IgD-negative memory B cell (primary cell): ENCODE data around the gene TCF12. TPM values are rescaled to one million over a fixed set of nuclear protein-coding genes. Genes with fewer than 3 reads are reported as not detected.

Source experiments
- H3K27ac Mint-ChIP-seq, 3 donors: one replicate each; pipeline ENCODE4 v1.8.0; 2020 to 2022; ENCODE audit warnings: mild to moderate bottlenecking in 3 of 3, mixed read lengths in 3 of 3, moderate library complexity in 1 of 3
- H3K27me3 Mint-ChIP-seq: one replicate; pipeline ENCODE4 v1.8.0; 2021; ENCODE audit warnings: mixed read lengths
- H3K36me3 Mint-ChIP-seq: one replicate; pipeline ENCODE4 v1.8.0; 2020; ENCODE audit warnings: mild to moderate bottlenecking, mixed read lengths
- H3K4me1 Mint-ChIP-seq, 3 donors: one replicate each; pipeline ENCODE4 v1.8.0; 2020 to 2022; ENCODE audit warnings: mixed read lengths in 3 of 3, mild to moderate bottlenecking in 1 of 3
- H3K4me3 Mint-ChIP-seq, 4 donors: one replicate each; pipeline ENCODE4 v1.8.0; 2020 to 2022; ENCODE audit warnings: mild to moderate bottlenecking in 4 of 4, mixed read lengths in 4 of 4, moderate library complexity in 3 of 4
- H3K9me3 Mint-ChIP-seq, 3 donors: one replicate each; pipeline ENCODE4 v1.8.0; 2020 to 2021; ENCODE audit warnings: mixed read lengths in 3 of 3, mild to moderate bottlenecking in 1 of 3
- polyA plus RNA-seq: library from polyadenylated mRNA; unstranded; fragments of 300-500 nt; fragmentation: Illumina TruSeq; gene quantifications from one replicate; pipeline ENCODE4 v1.2.3, GENCODE V29; 2021

Gene TCF12
- polyA plus RNA-seq, 1 donor from 2014 or later, result 58.0 TPM

DNA sequence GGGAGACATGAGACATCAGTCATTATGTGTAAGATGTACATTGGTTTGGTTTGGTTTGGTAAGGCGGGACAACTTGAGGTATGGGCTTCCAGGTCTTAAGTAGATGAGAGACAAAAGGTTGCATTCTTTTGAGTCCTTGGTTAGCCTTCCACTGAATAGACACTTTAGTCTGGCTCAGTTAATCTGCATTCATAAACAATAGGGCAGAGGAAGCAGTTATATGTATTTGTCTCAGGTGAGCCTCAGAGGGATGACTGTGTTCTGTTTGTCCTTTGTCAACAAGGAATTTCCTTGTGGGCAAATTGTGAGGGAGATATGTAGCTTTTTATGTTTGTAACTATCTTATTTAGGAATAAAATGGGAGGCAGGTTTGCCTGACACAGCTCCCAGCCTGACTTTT lies 50.4 kb downstream of the TCF12 start:
- Mint-ChIP-seq H3K4me1 (peaks cover 11 to 49% (median 35%) of the 10 kb centered on the region in 3 donors), H3K27ac (no peak overlapping the region), H3K4me3 (no peak overlapping the region), H3K9me3 (no peaks in the 10 kb centered on the region), H3K36me3 (peaks cover 3% of the 10 kb centered on the region), H3K27me3 (no peaks in the 10 kb centered on the region)

DNA sequence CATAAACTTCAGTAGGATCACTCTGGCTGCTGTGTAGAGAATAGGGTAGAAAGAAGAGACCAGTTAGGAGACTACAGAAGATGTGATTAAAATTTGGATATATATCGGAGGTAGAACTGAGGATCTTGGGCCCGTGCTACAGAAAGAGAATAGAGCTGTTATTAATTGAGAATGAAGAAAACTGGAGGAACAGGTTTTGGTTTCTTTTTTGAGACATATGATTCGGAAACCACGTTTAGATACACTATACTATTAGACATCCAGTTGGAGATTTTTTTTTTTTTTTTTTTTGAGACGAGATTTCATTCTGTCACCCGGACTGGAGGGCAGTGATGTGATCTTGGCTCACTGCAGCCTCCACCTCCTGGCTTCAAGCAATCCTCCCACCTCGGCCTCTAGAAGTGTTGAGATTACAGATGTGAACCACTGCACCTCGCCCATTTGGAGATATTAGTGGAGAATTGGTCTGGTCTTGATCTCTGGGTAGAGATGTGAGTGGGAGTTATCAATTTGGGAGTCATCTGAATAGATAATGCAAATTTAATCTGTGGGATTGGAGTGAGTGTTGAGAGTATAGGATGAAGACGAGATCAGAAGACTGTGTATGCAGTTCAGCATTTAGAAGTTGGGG lies 50.9 kb downstream of the TCF12 start:
- Mint-ChIP-seq H3K9me3 (no peaks in the 10 kb centered on the region), H3K27ac (no peak overlapping the region), H3K27me3 (no peaks in the 10 kb centered on the region), H3K4me3 (no peak overlapping the region), H3K4me1 (peaks cover 11 to 45% (median 33%) of the 10 kb centered on the region in 3 donors), H3K36me3 (peaks cover 3% of the 10 kb centered on the region)

DNA sequence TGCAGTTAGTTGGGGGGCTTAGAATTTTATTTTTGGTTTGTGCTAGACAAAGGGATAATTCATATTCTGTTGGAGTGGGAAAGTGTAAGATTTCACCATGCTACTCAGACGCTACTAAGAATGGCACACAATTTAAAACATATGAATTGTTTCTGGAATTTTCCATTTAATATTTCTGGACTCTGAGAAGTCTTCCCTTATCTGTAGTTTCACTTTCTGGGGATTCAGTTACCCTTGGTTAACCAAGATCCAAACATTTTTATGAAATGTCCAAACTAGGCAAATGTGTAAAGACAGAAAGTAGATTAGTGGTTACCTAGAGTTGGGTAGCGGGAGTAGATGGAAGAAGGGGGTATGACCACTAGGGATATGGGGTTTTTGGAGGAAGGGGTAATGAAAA lies 53.1 kb downstream of the TCF12 start:
- no peaks in the 10 kb centered on the region for H3K9me3 Mint-ChIP-seq
- peak overlapping the region in 1 of 4 donors; percentile 49 for H3K4me3 Mint-ChIP-seq
- no peak overlapping the region for H3K27ac Mint-ChIP-seq
- H3K27me3 Mint-ChIP-seq, result no peaks in the 10 kb centered on the region
- peaks cover 3% of the 10 kb centered on the region for H3K36me3 Mint-ChIP-seq
- H3K4me1 Mint-ChIP-seq, result peaks cover 9 to 50% (median 31%) of the 10 kb centered on the region in 3 donors

DNA sequence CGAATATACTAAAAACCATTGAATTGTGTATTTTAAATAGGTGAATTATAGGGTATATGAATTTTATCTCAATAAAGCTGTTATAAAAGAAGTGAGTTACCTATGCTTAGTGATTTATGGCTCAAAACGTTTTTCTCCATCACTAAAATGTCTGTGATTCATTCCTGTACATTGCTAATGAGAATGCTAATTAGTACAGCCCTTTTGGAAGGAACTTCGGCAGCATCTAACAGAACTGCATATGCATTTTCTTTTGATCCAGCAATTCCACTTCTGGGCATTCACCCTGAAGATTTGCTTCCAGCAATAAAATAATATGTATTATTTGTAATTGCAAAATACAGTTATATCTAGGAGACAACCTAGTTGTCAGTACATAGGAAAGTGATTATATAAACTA lies 53.6 kb downstream of the TCF12 start:
- Mint-ChIP-seq H3K27me3 (no peaks in the 10 kb centered on the region), H3K4me1 (peaks cover 9 to 55% (median 31%) of the 10 kb centered on the region in 3 donors), H3K27ac (no peak overlapping the region), H3K36me3 (peaks cover 3% of the 10 kb centered on the region), H3K9me3 (no peaks in the 10 kb centered on the region), H3K4me3 (no peak overlapping the region)

DNA sequence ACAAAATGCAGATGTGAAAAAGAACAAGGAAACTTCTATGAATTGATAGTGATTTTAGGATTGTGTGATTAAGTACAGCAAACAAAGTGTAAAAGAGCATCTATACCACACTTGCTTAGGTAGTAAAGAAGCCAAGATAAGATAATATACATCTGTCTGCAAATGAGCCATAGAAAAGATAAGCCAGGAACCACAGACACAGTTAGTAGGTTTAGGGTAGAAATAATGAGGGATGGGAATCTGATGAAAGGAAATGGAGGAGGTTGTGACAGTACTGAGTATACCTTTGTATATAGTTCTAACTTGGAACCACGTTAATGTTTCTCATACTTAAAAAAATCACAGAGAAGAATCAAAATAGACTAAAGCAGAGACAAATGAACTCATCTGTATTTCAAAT lies 54.0 kb downstream of the TCF12 start:
- Mint-ChIP-seq H3K27me3 (no peaks in the 10 kb centered on the region), H3K36me3 (peaks cover 3% of the 10 kb centered on the region), H3K4me1 (peaks cover 11 to 52% (median 30%) of the 10 kb centered on the region in 3 donors), H3K27ac (no peak overlapping the region), H3K9me3 (no peaks in the 10 kb centered on the region), H3K4me3 (no peak overlapping the region)

DNA sequence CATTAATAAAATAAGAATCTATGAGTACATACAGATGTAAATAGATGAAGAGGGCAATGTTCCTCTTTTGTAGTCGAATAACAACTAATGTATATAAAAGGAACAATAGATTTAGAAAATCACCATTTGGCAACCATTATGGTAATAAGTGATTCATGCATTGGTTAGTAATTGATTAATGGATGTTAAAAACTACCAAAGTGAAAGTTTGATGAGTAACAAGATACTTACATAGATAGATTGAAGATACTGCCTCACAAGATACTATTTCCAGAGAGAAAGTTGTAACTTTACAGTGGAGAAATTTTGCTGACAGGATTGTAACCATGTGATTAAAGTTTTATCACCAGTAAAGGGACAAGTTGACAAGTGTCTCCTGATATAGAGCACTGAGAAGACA lies 55.0 kb downstream of the TCF12 start:
- H3K4me3 Mint-ChIP-seq, result no peak overlapping the region
- H3K4me1 Mint-ChIP-seq, result peaks cover 15 to 50% (median 23%) of the 10 kb centered on the region in 3 donors
- H3K27ac Mint-ChIP-seq, result peak overlapping the region in 1 of 3 donors; percentile 25
- no peaks in the 10 kb centered on the region for H3K27me3 Mint-ChIP-seq
- peaks cover 4% of the 10 kb centered on the region for H3K36me3 Mint-ChIP-seq
- no peaks in the 10 kb centered on the region for H3K9me3 Mint-ChIP-seq

DNA sequence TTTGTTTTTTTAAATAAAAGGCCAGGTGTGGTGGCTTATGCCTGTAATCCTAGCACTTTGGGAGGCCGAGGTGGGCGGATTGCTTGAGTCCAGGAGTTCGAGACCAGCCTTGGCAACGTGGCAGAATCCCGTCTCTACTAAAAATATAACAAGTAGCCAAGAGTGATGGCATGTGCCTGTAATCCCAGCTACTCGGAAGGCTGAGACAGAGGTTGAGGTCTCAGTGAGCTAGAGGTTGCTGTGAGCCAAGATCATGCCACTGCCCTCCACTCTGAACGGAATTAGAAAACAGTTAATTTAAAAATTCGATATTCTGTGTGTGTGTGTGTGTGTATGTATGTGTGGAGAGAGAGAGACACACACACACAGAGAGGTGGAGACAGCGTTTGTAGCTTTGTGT lies 58.8 kb downstream of the TCF12 start:
- no peaks in the 10 kb centered on the region for H3K27me3 Mint-ChIP-seq
- H3K27ac Mint-ChIP-seq, result no peak overlapping the region
- H3K4me1 Mint-ChIP-seq, result peaks cover 20 to 45% (median 21%) of the 10 kb centered on the region in 3 donors
- peaks cover 6% of the 10 kb centered on the region for H3K36me3 Mint-ChIP-seq
- H3K4me3 Mint-ChIP-seq, result no peak overlapping the region
- no peaks in the 10 kb centered on the region for H3K9me3 Mint-ChIP-seq

DNA sequence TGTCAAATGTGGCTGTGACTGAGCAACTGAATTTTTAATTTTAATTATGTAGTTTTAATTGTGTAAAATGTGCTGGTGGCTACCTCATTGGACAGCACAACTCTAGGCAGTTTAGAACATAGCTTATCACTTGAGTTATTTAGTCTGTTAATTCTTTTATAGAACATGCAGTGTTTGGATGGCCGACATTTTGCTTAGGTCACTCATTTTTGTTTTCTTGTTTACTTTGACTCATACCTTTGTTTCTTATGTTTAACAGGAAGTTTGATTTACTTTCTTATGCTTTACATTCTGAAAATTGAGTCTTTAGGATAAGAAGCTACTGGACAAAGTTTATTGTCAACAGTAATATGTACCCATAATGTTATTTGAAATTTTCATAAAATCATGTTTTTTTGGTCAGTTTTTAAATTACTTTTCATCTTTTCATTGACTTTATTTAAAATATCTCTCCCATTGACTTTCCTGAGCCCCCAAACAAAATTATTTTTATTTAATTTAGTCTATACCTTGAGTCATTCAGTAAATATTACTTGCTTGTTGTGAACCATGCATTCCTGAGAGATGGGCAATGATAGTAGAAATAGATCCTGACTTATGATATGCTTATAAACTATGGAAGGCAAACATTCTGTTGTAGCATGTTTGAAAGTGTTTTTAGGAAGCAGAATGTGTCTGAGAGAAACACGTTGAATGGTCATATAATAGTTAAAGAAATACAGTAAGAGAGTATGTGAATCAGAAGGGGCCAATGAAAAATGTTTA lies 60.6 kb downstream of the TCF12 start:
- Mint-ChIP-seq H3K36me3 (peaks cover 5% of the 10 kb centered on the region), H3K27me3 (no peaks in the 10 kb centered on the region), H3K27ac (no peak overlapping the region), H3K4me1 (peaks cover 23 to 38% (median 24%) of the 10 kb centered on the region in 3 donors), H3K4me3 (peak overlapping the region in 1 of 4 donors; percentile 18), H3K9me3 (no peaks in the 10 kb centered on the region)

DNA sequence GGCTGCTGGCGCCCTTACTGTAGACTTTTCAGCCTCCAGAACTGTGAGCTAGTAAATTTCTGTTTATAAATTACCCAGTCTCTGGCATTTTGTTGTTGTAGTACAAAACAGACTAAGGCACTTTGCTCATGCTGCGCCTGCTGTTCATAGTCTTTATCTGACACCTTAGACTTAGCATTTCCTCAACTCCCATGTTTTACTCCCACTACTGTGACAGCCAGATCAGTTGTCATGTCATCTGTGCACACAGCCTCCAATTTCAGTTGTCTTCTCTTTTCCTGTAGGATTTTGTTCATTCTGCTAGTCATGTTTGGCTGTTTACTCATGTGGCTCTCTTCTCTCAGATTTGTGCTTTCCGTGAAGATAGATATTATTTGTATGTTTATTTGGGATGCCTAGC lies 62.0 kb downstream of the TCF12 start:
- Mint-ChIP-seq H3K4me3 (no peak overlapping the region), H3K9me3 (no peaks in the 10 kb centered on the region), H3K27me3 (no peaks in the 10 kb centered on the region), H3K27ac (no peak overlapping the region), H3K4me1 (peaks cover 34 to 50% (median 37%) of the 10 kb centered on the region in 3 donors), H3K36me3 (peaks cover 5% of the 10 kb centered on the region)

DNA sequence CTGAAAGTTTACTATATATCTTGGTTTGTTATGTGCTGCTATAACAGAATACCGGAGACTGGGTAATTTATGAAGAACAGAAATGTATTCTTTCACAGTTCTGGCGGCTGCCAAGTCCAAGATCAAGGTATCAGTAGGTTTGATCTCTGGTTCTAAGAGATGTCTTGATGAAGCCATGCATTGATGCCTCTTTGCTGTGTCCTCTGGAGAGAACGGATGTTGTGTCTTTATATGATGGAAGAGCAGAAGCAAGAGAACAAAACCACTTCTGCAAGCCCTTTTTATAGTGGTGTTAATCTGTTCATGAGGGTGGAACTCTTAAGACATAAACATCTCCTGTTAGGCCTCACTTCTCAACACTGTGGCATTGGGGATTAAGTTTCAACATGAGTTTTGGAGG lies 62.7 kb downstream of the TCF12 start:
- Mint-ChIP-seq H3K4me1 (peaks cover 35 to 49% (median 40%) of the 10 kb centered on the region in 3 donors), H3K4me3 (no peak overlapping the region), H3K9me3 (no peaks in the 10 kb centered on the region), H3K27ac (no peak overlapping the region), H3K27me3 (no peaks in the 10 kb centered on the region), H3K36me3 (peaks cover 5% of the 10 kb centered on the region)

DNA sequence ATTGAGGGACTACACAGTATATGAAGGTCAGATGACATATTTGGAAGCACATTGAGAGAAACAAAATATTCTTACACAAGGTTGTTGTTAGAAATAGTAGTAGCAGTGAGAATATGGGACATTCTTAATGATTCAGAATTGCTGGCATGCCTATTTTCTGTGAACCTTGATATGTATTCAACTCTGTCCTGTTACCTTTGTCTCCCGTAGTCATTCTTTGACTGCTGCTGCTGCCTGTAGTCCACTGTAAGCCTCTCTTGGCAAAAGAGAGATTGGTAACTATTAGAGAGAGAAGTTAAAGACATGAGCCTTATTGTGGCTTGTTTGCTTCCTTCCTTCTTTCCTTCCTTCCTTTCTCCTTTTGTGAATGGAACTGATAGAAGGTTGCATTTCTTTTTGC lies 64.5 kb downstream of the TCF12 start:
- H3K4me3 Mint-ChIP-seq, result no peak overlapping the region
- H3K4me1 Mint-ChIP-seq, result peaks cover 37 to 41% (median 37%) of the 10 kb centered on the region in 3 donors
- H3K9me3 Mint-ChIP-seq, result no peaks in the 10 kb centered on the region
- peaks cover 5% of the 10 kb centered on the region for H3K36me3 Mint-ChIP-seq
- H3K27ac Mint-ChIP-seq, result peak overlapping the region in 1 of 3 donors; percentile 3
- H3K27me3 Mint-ChIP-seq, result no peaks in the 10 kb centered on the region

DNA sequence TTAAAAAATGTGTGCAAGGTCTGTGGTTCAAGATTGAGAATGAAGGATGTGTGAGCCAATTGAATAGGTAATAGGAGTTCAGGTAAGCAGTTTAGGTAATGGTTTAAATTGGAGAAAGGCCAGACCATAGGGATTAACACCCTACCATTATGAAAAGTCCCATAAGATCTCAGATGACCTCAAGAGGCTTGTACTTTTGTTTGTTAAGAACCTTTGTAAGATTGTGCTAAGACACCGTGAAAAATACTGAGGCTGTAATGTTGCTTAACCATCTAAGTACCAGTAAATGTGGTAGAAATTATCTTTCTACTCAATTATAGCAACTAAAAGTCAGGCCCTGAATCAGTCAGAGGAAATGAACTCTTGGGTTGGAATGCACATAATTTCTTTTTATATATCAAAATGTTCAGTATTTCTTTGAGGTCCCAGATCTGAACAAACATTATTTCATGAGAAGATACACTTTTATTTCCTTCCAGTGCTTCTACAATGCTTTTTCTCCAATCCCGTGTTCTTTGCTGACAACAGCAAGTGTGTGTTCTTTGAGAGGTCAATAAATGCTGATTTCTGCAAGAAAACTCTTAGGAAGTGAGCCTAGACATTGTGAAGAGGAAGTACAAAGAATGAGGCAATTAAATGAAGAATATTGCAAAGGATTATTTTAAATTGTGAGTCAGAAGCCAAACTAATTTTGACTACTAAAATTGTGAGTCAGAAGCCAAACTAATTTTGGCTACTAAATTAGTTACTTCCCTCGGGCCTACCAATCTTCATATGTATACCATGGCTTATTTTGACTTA lies 66.4 kb downstream of the TCF12 start:
- Mint-ChIP-seq H3K4me1 (peaks cover 38 to 41% (median 41%) of the 10 kb centered on the region in 3 donors), H3K4me3 (peak overlapping the region in 1 of 4 donors; percentile 47), H3K36me3 (peaks cover 4% of the 10 kb centered on the region), H3K27me3 (no peaks in the 10 kb centered on the region), H3K27ac (peak overlapping the region in 2 of 3 donors; percentile 8 to 85), H3K9me3 (no peaks in the 10 kb centered on the region)

DNA sequence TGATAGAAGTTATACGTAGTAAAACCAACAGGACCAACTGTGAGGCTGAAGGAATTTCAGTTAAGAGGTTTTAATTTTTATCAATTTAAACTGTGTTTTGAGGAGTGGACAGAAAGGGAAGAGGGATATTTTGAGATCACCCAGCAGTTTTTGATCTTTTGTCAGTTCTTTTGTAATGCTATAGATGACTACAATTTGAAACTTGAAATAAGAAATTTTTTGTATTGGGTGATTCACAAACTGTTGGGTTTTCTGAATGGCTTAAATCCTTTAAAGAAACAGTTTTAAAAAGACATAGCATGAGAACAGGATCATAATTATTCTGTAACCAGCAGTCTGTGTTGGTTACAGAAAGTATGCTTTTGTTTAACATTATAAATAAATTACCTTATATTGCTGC lies 67.4 kb downstream of the TCF12 start:
- H3K27me3 Mint-ChIP-seq, result no peaks in the 10 kb centered on the region
- no peaks in the 10 kb centered on the region for H3K9me3 Mint-ChIP-seq
- peaks cover 34 to 41% (median 39%) of the 10 kb centered on the region in 3 donors for H3K4me1 Mint-ChIP-seq
- H3K27ac Mint-ChIP-seq, result no peak overlapping the region
- peak overlapping the region in 1 of 4 donors; percentile 37 for H3K4me3 Mint-ChIP-seq
- peaks cover 4% of the 10 kb centered on the region for H3K36me3 Mint-ChIP-seq

DNA sequence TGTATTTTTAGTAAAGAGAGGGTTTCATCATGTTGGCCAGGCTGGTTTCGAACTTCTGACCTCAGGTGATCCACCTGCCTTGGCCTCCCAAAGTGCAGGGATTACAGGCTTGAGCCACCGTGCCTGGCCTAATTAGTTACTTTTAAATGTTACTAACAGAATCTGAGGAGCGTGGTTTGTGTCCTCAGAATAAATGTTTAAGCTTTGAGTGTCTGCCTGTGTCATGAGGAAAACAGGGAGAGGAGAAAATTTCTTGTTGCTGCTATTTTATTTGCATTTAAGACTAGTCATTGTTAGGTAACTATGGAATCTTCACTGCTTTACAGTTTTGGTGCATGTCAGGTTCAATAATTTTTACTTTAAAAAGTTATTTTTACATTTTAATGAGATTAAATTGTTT lies 68.8 kb downstream of the TCF12 start:
- Mint-ChIP-seq H3K4me1 (peaks cover 30 to 36% (median 34%) of the 10 kb centered on the region in 3 donors), H3K36me3 (peaks cover 4% of the 10 kb centered on the region), H3K9me3 (no peaks in the 10 kb centered on the region), H3K4me3 (no peak overlapping the region), H3K27me3 (no peaks in the 10 kb centered on the region), H3K27ac (no peak overlapping the region)

DNA sequence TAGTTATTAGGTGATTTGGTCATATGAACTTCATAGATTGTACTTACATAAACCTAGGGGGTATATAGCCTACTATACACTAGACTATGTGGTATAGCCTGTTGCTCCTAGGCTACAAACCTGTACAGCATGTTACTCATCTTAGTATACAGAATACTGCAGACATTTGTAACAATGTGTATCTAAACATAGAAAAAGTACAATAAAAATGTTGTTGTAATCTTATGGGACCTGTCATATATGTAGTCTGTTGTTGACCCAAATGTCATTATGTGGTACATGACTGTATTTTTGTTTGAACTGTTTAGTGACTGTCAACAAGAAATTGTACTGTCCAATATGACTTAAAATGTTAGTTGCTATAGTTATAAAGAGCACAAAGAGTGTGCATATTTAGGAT lies 69.8 kb downstream of the TCF12 start:
- Mint-ChIP-seq H3K27me3 (no peaks in the 10 kb centered on the region), H3K4me3 (peak overlapping the region in 1 of 4 donors; percentile 20), H3K4me1 (peaks cover 23 to 31% (median 28%) of the 10 kb centered on the region in 3 donors)

More for the DNA sequence above, 69.8 kb downstream of the TCF12 start:
- Mint-ChIP-seq H3K27ac (peak overlapping the region in 1 of 3 donors; percentile 23), H3K9me3 (no peaks in the 10 kb centered on the region), H3K36me3 (peaks cover 3% of the 10 kb centered on the region)
